Adrenal gland (tissue), 5 donors: ENCODE data around the gene NAT14.

Experiments
- CTCF ChIP-seq, 6 experiments: fragments of 450-650 bp in 4 of 6; fragments of 200-600 bp in 2 of 6; sonication (generic) in 1 of 6; IDR thresholded peaks; 1 replicate in 5 of 6; 2 replicates in 1 of 6; pipeline versions ENCODE4 v1.5.1 to v1.8.0; 2016 to 2021; ENCODE audit warnings: antibody characterized with exemption in 6 of 6, mild to moderate bottlenecking in 2 of 6, moderate library complexity in 1 of 6
- POLR2A ChIP-seq, 2 donors: fragments of 450-650 bp; IDR thresholded peaks; one replicate each; pipeline ENCODE4 v1.6.1; 2017; ENCODE audit warnings: antibody characterized with exemption in 2 of 2, mild to moderate bottlenecking in 2 of 2, moderate library complexity in 1 of 2
- donor health status: DM: no; HTN: no; CAD: no.

GRCh38 chr19:55453511-55454260 is 31.3 kb upstream of the NAT14 start:
- TF ChIP-seq POLR2A (IDR thresholded peaks at IDR 0.05) (no peak), CTCF (IDR thresholded peaks at IDR 0.05) (no peak)
